Heart right ventricle (tissue), 16 donors: ENCODE results near the gene NCAN. TPM values are rescaled to one million over a fixed set of nuclear protein-coding genes. Genes with fewer than 3 reads are reported as not detected.

Experiments used
- ATAC-seq, 8 donors: fragments of 200-7000 bp; cut with Tn5 transposase; one replicate each; pipeline ENCODE4 v1.9.1; 2020; ENCODE audit warnings: mild to moderate bottlenecking in 8 of 8, moderate library complexity in 8 of 8, moderate number of reproducible peaks in 1 of 8
- DNase-seq, 2 donors: peaks; one replicate each; pipeline ENCODE4 v3.0.0-alpha.2; 2020
- H3K27ac ChIP-seq, 10 donors: fragments of 200-600 bp; sonication (generic) in 2 of 10; one replicate each; pipeline versions ENCODE4 v1.5.0 to v1.8.0; 2020 to 2022; ENCODE audit warnings: mild to moderate bottlenecking in 3 of 10
- H3K27me3 ChIP-seq, 7 donors: fragments of 200-600 bp; one replicate each; pipeline ENCODE4 v1.8.0; 2021 to 2022; ENCODE audit warnings: mild to moderate bottlenecking in 2 of 7
- H3K36me3 ChIP-seq, 9 donors: fragments of 200-600 bp; sonication (generic) in 1 of 9; one replicate each; pipeline versions ENCODE4 v1.5.0 to v1.8.0; 2020 to 2022; ENCODE audit warnings: mild to moderate bottlenecking in 2 of 9
- H3K4me1 ChIP-seq, 9 donors: fragments of 200-600 bp; sonication (generic) in 1 of 9; one replicate each; pipeline versions ENCODE4 v1.5.0 to v1.8.0; 2020 to 2022; ENCODE audit warnings: mild to moderate bottlenecking in 4 of 9
- H3K4me3 ChIP-seq, 10 donors: fragments of 200-600 bp; sonication (generic) in 2 of 10; one replicate each; pipeline versions ENCODE4 v1.5.0 to v1.8.0; 2020 to 2022; ENCODE audit warnings: mild to moderate bottlenecking in 7 of 10, moderate library complexity in 2 of 10
- H3K9me3 ChIP-seq, 11 donors: fragments of 200-600 bp in 10 of 11; sonication (generic) in 2 of 11; one replicate each; pipeline versions ENCODE4 v1.5.0 to v1.8.0; 2013 to 2022; ENCODE audit warnings: mild to moderate bottlenecking in 2 of 11, control low read depth in 1 of 11, moderate library complexity in 1 of 11
- CTCF ChIP-seq, 9 donors: fragments of 200-600 bp; sonication (generic) in 2 of 9; IDR thresholded peaks; one replicate each; pipeline versions ENCODE4 v1.5.0 to v1.8.0; 2021 to 2022; ENCODE audit warnings: antibody characterized with exemption in 9 of 9, mild to moderate bottlenecking in 5 of 9, moderate library complexity in 1 of 9
- WGBS, 2 donors: extraction: QIAGEN DNeasy Blood & Tissue Kit; methylation state at CpG; one replicate each; pipeline ENCODE4 v1.1.7; 2013; ENCODE audit warnings: inconsistent platforms in 1 of 2; 5-methylcytosine and 5-hydroxymethylcytosine counted together
- intact Hi-C, 10 donors: fragments of 100-400 bp; cut with DNase I; formaldehyde crosslinking; loops; one replicate each; pipeline versions ENCODE4 v1.11.1 to v1.14.2; 2022
- polyA plus RNA-seq, 2 donors: library from polyadenylated mRNA; stranded (reverse); fragments of 200-250 nt; gene quantifications; one replicate each; pipeline ENCODE4 v1.2.3, GENCODE V29; 2013
- total RNA-seq, 10 donors: library from RNA; stranded (reverse); fragmentation: NEBNext Ultra II Directional in 3 of 10; extraction: Animal tissue kit (Norgen Biotek cat#: 25700) in 3 of 10; gene quantifications; one replicate each; pipeline versions ENCODE4 v1.2.1 to v1.2.4, GENCODE V29; 2021 to 2023
- donor health status: Arrhythmogenic right ventricular cardiomyopathy.
- donor health status: ischemic (EF 13 %, LVEDD 7.1; RV severe dilation, severe dysfunction).
- donor health status: healthy with polysubstance abuse.
- donor health status: DM: no; HTN: yes; CAD: no.
- donor health status: DM: no; HTN: no; CAD: no.
- donor health status: ischemic (EF 25% LVEDD 6.9; RV normal size, moderate dysfunction).
- donor health status: ischemic (EF 25% LVEDD 5.7; RV mildly dilated, moderate dysfunction).
- donor health status: healthy.
- donor health status: DM: yes; HTN: yes; CAD: no.
- donor health status: Ischemic cardiomyopathy.
- donor health status: ischemic (EF 35%, LVEDD 5.7; RV mildly dilated, moderate dysfunction).
- donor health status: nonischemic (EF 11% LVEDD 7.7; RV severe dilation, severe dysfunction).
- donor health status: DM: yes; HTN: yes; CAD: no.
- donor health status: PGD.
- donor health status: ischemic (EF 29% LVEDD 5.4; RV normal size, mild dysfunction).
- donor health status: nonischemic (EF 23%, LVEDD 6.1; RV moderate dilation, normal function).

The NCAN gene
- total and polyA plus RNA-seq, 12 donors: not detected

GRCh38 chr19:19279062-19279612, 67.4 kb downstream of the NCAN start:
- ATAC-seq (no peak), DNase-seq (no peak)
- Histone ChIP-seq H3K4me3 (no peak overlapping the region), H3K27ac (no peak overlapping the region), H3K36me3 (peaks cover 0 to 96% (median 51%) of the 10 kb centered on the region in 9 donors), H3K4me1 (no peaks in the 10 kb centered on the region), H3K27me3 (peaks cover 0 to 2% (median 0%) of the 10 kb centered on the region in 7 donors), H3K9me3 (no peaks in the 10 kb centered on the region)
- 95 to 96% methylated on average over 19 of the region's 19 CpGs for WGBS, 2 donors
- intact Hi-C loops: no loop called here
- no peak for TF ChIP-seq CTCF (IDR thresholded peaks at IDR 0.05)

GRCh38 chr19:19279853-19280252, 68.1 kb downstream of the NCAN start:
- Histone ChIP-seq H3K36me3 (peaks cover 0 to 99% (median 51%) of the 10 kb centered on the region in 9 donors), H3K9me3 (no peaks in the 10 kb centered on the region), H3K4me1 (no peaks in the 10 kb centered on the region), H3K27ac (no peak overlapping the region), H3K27me3 (no peaks in the 10 kb centered on the region), H3K4me3 (no peak overlapping the region)
- TF ChIP-seq CTCF (IDR thresholded peaks at IDR 0.05): no peak
- no peak for DNase-seq
- 94 to 96% methylated on average over 16 of the region's 16 CpGs for WGBS, 2 donors
- ATAC-seq: no peak
- intact Hi-C loops: no loop called here

- no peak overlapping the region for H3K27ac ChIP-seq
- H3K4me3 ChIP-seq: no peak overlapping the region
- intact Hi-C loops: no loop called here
- no peak for DNase-seq
- H3K4me1 ChIP-seq: no peaks in the 10 kb centered on the region
- H3K36me3 ChIP-seq: peaks cover 0 to 100% (median 51%) of the 10 kb centered on the region in 9 donors
- peak in 2 of 8 donors; percentile 14 to 16 for ATAC-seq
- no peak for TF ChIP-seq CTCF (IDR thresholded peaks at IDR 0.05)
- H3K9me3 ChIP-seq: no peaks in the 10 kb centered on the region
- no peaks in the 10 kb centered on the region for H3K27me3 ChIP-seq
- WGBS, 2 donors: 91 to 92% methylated on average over 16 of the region's 16 CpGs
Observed at GRCh38 chr19:19280561-19280960, 68.8 kb downstream of the NCAN start.

- no peak for ATAC-seq
- H3K27me3 ChIP-seq: no peaks in the 10 kb centered on the region
- H3K27ac ChIP-seq: no peak overlapping the region
- DNase-seq: no peak
- TF ChIP-seq CTCF (IDR thresholded peaks at IDR 0.05): no peak
- WGBS, 2 donors: 95% methylated on average over 10 of the region's 10 CpGs
- H3K9me3 ChIP-seq: no peaks in the 10 kb centered on the region
- no peaks in the 10 kb centered on the region for H3K4me1 ChIP-seq
- H3K36me3 ChIP-seq: peaks cover 0 to 100% (median 38%) of the 10 kb centered on the region in 9 donors
- intact Hi-C loops: no loop called here
- H3K4me3 ChIP-seq: no peak overlapping the region
Observed at GRCh38 chr19:19285686-19286085, 73.9 kb downstream of the NCAN start.
